Transverse colon (tissue), 4 donors: ENCODE data around the gene NRG2. TPM values are rescaled to one million over a fixed set of nuclear protein-coding genes. Genes with fewer than 3 reads are reported as not detected.
A peak's percentile ranks its signal among the peaks of the same experiment; 100 is the strongest.

ENCODE experiments used
- DNase-seq: peaks from one replicate; pipeline ENCODE4 v3.0.0-alpha.2; 2019
- H3K27ac ChIP-seq, 4 donors: fragments of 200-600 bp; sonication (generic); 2 replicates each; pipeline ENCODE4 v1.5.1; 2016 to 2018; ENCODE audit warnings: inconsistent platforms in 4 of 4
- H3K27me3 ChIP-seq: fragments of 200-600 bp; sonication (generic); 2 replicates; pipeline ENCODE4 v1.5.1; 2017; ENCODE audit warnings: inconsistent platforms
- H3K36me3 ChIP-seq, 4 donors: fragments of 200-600 bp; sonication (generic); 2 replicates each; pipeline ENCODE4 v1.5.1; 2017 to 2019; ENCODE audit warnings: inconsistent platforms in 4 of 4
- H3K4me1 ChIP-seq, 4 donors: fragments of 200-600 bp; sonication (generic); 2 replicates each; pipeline ENCODE4 v1.5.1; 2017 to 2020; ENCODE audit warnings: inconsistent platforms in 4 of 4
- H3K4me3 ChIP-seq, 4 donors: fragments of 200-600 bp; sonication (generic); 1 replicate in 1 of 4; 2 replicates in 3 of 4; pipeline versions ENCODE4 v1.5.1 to v1.6.1; 2017 to 2019; ENCODE audit warnings: inconsistent platforms in 4 of 4
- H3K9me3 ChIP-seq, 2 donors: fragments of 200-600 bp; sonication (generic); 2 replicates each; pipeline ENCODE4 v1.5.1; 2017 to 2019; ENCODE audit warnings: inconsistent platforms in 2 of 2
- CTCF ChIP-seq, 5 experiments: fragments of 200-600 bp in 3 of 5; fragments of 450-650 bp in 2 of 5; sonication (generic) in 3 of 5; IDR thresholded peaks; 1 replicate in 2 of 5; 2 replicates in 3 of 5; pipeline ENCODE4 v1.5.1; 2016 to 2017; ENCODE audit warnings: antibody characterized with exemption in 5 of 5, inconsistent platforms in 3 of 5, mild to moderate bottlenecking in 2 of 5, moderate library complexity in 1 of 5
- EP300 ChIP-seq: sonication (generic); formaldehyde crosslinking; IDR thresholded peaks from one replicate; pipeline ENCODE4 v1.6.1; 2017; ENCODE audit warnings: antibody characterized with exemption, low read depth
- POLR2A ChIP-seq: fragments of 450-650 bp; IDR thresholded peaks from one replicate; pipeline ENCODE4 v1.6.1; 2016; ENCODE audit warnings: antibody characterized with exemption, mild to moderate bottlenecking, moderate library complexity
- POLR2AphosphoS5 ChIP-seq, 3 donors: sonication (generic); formaldehyde crosslinking; IDR thresholded peaks; one replicate each; pipeline ENCODE4 v1.6.1; 2016; ENCODE audit warnings: antibody characterized with exemption in 3 of 3
- WGBS, 2 donors: methylation state at CpG; one replicate each; pipeline ENCODE4 v1.1.5; 2018; ENCODE audit warnings: low coverage in 1 of 2; 5-methylcytosine and 5-hydroxymethylcytosine counted together
- in situ Hi-C, 4 donors: fragments of 200-750 bp; cut with MboI; loops; one replicate each; pipeline versions ENCODE4 v1.15.0 to v1.15.1; 2017; ENCODE audit warnings: low sequenced_read_pairs in 3 of 4, low pct_ligation_motif_present in 1 of 4, low pct_unique_long_range_greater_than_20kb in 1 of 4
- intact Hi-C: fragments of 100-400 bp; cut with DNase I; formaldehyde crosslinking; loops from one replicate; pipeline ENCODE4 v1.15.1; 2023; ENCODE audit warnings: low total_unique reads
- total RNA-seq, 4 donors: library from RNA; depleted of rRNA; stranded (reverse); fragments of >200 nt; gene quantifications; one replicate each; pipeline ENCODE4 v1.1.0, GENCODE V29; 2016

NRG2 gene
- total RNA-seq, 4 donors from 2014 or later, result 0.68 to 12.3 (median 0.95) TPM; not detected in 1

- 68 to 74% methylated on average over 5 of the region's 5 CpGs for whole genome bisulfite sequencing, 2 donors
- peaks cover 23% of the 10 kb centered on the region for H3K27me3 ChIP-seq
- in situ Hi-C loops, result no loop called here
- H3K36me3 ChIP-seq, result no peaks in the 10 kb centered on the region
- no peak for DNase-seq
- H3K9me3 ChIP-seq, result no peaks in the 10 kb centered on the region
- no peak overlapping the region for H3K27ac ChIP-seq
- H3K4me3 ChIP-seq, result no peak overlapping the region
- intact Hi-C loops, result no loop called here
- TF ChIP-seq EP300, result no peak
- no peak for TF ChIP-seq POLR2AphosphoS5 (IDR thresholded peaks at IDR 0.05)
- TF ChIP-seq CTCF (IDR thresholded peaks at IDR 0.05), result no peak
- no peak for TF ChIP-seq POLR2A
- no peaks in the 10 kb centered on the region for H3K4me1 ChIP-seq
Observed at GRCh38 chr5:140049713-140050112, 6.6 kb upstream of the NRG2 start.

- no peaks in the 10 kb centered on the region for H3K9me3 ChIP-seq
- DNase-seq, result no peak
- H3K27ac ChIP-seq, result no peak overlapping the region
- no peaks in the 10 kb centered on the region for H3K4me1 ChIP-seq
- TF ChIP-seq EP300, result no peak
- TF ChIP-seq POLR2A, result no peak
- no peak for TF ChIP-seq CTCF (IDR thresholded peaks at IDR 0.05)
- TF ChIP-seq POLR2AphosphoS5 (IDR thresholded peaks at IDR 0.05), result no peak
- no peaks in the 10 kb centered on the region for H3K36me3 ChIP-seq
- intact Hi-C loops, result no loop called here
- H3K27me3 ChIP-seq, result peaks cover 29% of the 10 kb centered on the region
- no peak overlapping the region for H3K4me3 ChIP-seq
- 50 to 85% methylated on average over 1 of the region's 1 CpG for WGBS, 2 donors
- in situ Hi-C loops, result no loop called here
Observed at GRCh38 chr5:140049205-140049604, 6.1 kb upstream of the NRG2 start.

GRCh38 chr5:140044041-140044440 lies 942 bp upstream of the NRG2 start:
- Histone ChIP-seq H3K9me3 (no peaks in the 10 kb centered on the region), H3K27me3 (peaks cover 80% of the 10 kb centered on the region), H3K4me1 (peaks cover 5 to 31% (median 26%) of the 10 kb centered on the region in 4 donors), H3K4me3 (no peak overlapping the region), H3K36me3 (no peaks in the 10 kb centered on the region), H3K27ac (no peak overlapping the region)
- TF ChIP-seq POLR2A (no peak), EP300 (no peak), POLR2AphosphoS5 (IDR thresholded peaks at IDR 0.05) (no peak), CTCF (IDR thresholded peaks at IDR 0.05) (no peak)
- DNase-seq, result no peak
- 45% methylated on average over 1 of the region's 1 CpG; no CpG with 5 or more reads in 1 of the 2 donors for WGBS, 2 donors
- intact Hi-C loops, result no loop called here
- in situ Hi-C loops, result no loop called here

- Histone ChIP-seq H3K27me3 (peaks cover 83% of the 10 kb centered on the region), H3K9me3 (no peaks in the 10 kb centered on the region), H3K4me3 (peak overlapping the region; percentile 36 to 66 (median 58)), H3K36me3 (no peaks in the 10 kb centered on the region), H3K4me1 (peaks cover 5 to 35% (median 29%) of the 10 kb centered on the region in 4 donors), H3K27ac (peak overlapping the region; percentile 19 to 85 (median 70))
- WGBS, 2 donors, result 1% methylated on average over 9 of the region's 12 CpGs; no CpG with 5 or more reads in 1 of the 2 donors
- in situ Hi-C loops, result no loop called here
- TF ChIP-seq POLR2AphosphoS5 (IDR thresholded peaks at IDR 0.05) (no peak), EP300 (no peak), POLR2A (no peak), CTCF (IDR thresholded peaks at IDR 0.05) (no peak)
- DNase-seq, result no peak
- intact Hi-C loops, result no loop called here
Observed at GRCh38 chr5:140043508-140043872, 391 bp upstream of the NRG2 start.
